Skeletal muscle cell (primary cell): ENCODE measurements around the gene CCND2.
"Not testable (repeated sequence)": the region's sequence is repeated elsewhere in the genome, so short reads cannot be mapped to it uniquely, and the experiment has no call there.

Source experiments
- DNase-seq: peaks from one replicate; pipeline ENCODE4 v3.0.0-alpha.2; 2010; ENCODE audit warnings: low read depth
- H3K4me3 ChIP-seq: 2 replicates; pipeline ENCODE4 v1.5.1; 2011; ENCODE audit warnings: low read depth, mild to moderate bottlenecking, control low read depth, low read length, moderate library complexity

Gene CCND2

DNA sequence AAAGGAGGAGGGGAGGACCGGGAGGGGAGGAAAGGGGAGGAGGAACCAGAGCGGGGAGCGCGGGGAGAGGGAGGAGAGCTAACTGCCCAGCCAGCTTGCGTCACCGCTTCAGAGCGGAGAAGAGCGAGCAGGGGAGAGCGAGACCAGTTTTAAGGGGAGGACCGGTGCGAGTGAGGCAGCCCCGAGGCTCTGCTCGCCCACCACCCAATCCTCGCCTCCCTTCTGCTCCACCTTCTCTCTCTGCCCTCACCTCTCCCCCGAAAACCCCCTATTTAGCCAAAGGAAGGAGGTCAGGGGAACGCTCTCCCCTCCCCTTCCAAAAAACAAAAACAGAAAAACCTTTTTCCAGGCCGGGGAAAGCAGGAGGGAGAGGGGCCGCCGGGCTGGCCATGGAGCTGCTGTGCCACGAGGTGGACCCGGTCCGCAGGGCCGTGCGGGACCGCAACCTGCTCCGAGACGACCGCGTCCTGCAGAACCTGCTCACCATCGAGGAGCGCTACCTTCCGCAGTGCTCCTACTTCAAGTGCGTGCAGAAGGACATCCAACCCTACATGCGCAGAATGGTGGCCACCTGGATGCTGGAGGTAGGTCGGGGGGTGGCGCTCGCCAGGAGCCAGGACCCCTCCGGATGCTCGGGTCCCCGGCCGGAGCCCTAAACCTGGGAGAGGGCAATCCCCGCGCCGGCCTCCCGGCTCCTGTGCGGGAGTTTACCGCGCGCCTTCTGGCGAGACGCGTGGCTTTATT is at the start of gene CCND2:
Gene CCND2 (plus strand): TSS at position 111 of the 744 bp plus-strand sequence. CDS start 279 bp downstream, at position 390.
- peak; percentile 87 for DNase-seq
- peak within 1 kb of the TSS; percentile 100 for H3K4me3 ChIP-seq

DNA sequence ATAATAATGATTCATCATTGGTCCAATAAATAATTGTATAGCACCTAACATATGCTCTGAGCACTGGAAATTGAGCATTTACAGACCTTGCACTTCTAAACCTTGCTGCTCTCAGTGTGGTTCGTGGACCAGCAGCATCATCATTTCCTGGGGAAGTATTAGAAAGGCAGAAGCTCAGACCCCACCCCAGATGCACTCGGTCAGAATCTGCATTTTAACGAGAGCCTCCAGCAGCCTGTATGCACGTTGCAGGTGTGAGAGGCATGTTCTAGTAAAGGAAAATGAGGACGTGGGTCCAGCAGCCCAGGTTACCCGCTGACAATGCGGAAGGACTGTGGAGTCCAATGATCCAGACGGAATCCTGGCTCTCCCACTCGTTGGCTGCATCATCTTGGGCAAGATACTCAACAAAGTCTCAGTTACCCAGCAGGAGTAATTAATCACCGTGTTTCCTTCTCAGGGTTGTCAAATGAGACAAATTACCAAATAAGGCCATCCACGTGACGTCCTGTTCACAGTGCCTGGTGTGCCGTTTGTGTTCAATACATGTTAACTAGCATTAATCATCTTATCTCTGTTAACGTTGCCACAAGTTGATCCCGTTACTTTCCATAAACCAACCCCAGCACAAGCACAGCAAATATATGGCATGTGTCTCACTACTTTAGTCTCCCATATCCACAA is 49.2 kb upstream of the CCND2 start:
- DNase-seq, result no peak
- H3K4me3 ChIP-seq, result no peak overlapping the region

DNA sequence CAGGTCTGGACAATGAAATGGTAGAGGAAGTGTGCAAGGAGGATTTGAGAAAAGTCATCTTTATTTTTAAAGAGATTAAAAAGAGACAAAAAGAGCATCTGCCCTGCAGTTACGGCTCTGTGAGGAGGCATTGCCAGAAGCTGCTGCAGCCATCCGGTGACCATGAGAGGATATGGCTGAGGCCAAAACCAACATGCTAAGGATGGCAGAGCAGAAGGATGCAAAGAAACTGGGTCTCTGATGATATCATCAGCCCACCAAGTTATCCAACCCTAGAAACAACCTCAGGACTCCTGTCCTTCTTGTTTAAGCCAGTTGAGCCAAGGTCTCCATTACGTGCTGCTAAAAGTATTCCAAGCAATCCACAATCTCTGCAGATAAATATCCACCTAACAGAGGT is 48.0 kb upstream of the CCND2 start:
- H3K4me3 ChIP-seq, result no peak overlapping the region
- no peak for DNase-seq

DNA sequence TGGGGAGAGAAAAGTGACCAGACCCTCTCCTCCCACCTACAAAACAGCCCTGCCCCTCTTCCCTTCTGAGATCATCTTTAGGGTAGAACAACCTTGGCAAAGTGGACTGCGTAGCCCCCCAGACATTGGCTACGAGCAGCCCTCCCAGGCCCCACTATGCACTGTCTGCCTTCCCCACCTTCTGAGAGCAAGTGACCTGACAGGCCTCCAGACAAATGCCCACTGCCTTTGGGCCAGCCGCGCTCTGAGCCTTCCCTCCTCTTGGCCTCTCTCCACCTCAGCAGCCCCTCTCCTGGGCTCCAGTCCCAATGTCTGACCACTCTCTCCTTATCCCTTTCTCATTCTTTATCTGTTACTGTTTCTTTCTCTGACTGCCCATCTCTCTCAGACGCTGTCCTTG is 46.5 kb upstream of the CCND2 start:
- no peak overlapping the region for H3K4me3 ChIP-seq
- DNase-seq, result no peak

DNA sequence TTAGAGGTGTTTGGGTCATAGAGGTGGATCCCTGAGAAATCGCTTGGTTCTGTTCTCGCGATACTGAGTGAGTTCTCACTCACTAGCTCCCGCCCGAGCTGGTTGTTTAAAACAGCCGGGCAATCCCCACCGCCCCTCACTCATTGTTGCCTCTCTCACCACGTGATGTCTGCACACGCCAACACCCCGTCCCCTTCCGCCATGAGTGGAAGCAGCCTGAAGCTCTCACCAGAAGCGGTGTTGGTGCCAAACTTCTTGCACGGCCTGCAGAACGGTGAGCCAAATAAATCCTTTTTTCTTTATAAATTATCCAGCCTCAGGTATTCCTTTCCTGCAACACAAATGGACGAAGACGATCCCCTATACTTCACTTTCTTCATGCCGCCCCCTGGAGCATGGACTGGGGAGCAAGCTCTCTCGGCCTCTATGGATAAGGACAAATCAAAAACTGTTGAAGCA is 45.4 kb upstream of the CCND2 start:
- H3K4me3 ChIP-seq, result no peak overlapping the region
- DNase-seq, result no peak

DNA sequence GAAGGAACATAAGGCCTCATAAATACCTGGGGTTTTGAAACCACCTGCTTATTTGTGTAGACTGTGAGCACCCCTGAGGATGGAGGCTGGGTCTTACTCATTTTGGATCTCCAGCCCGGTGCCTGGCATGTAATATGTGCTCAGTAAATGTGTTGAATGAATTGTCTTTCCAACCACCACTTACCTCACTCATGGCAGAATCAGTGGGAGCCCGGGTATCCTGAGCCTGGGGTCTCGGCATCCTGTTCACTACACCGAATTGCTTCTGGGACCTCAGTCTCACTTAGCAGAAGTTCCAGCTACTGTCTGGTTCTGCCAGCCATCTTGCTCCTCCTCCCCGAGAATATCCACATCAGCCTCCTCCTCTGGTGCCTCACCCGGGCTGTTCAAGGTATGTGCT is 43.0 kb upstream of the CCND2 start:
- H3K4me3 ChIP-seq, result no peak overlapping the region
- DNase-seq, result no peak

DNA sequence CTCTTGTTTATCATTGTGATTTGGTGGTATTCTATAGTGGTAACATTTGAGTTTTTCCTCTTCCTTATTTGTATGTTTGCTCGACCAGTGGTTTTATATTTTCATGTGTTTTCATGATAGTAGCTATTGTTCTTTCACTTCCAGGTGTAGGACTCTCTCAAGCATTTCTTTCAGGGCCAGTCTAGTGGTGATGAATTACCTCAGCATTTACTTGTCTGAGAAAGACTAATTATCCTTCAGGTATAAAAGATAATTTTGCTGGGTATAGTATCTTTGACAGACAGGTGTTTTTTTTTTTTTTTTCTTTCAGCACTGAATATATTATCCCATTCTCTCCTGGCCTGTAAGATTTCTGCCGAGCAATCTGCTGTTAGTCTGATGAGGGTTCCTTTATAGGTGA is 35.0 kb upstream of the CCND2 start:
- DNase-seq, result no peak
- no peak overlapping the region for H3K4me3 ChIP-seq

DNA sequence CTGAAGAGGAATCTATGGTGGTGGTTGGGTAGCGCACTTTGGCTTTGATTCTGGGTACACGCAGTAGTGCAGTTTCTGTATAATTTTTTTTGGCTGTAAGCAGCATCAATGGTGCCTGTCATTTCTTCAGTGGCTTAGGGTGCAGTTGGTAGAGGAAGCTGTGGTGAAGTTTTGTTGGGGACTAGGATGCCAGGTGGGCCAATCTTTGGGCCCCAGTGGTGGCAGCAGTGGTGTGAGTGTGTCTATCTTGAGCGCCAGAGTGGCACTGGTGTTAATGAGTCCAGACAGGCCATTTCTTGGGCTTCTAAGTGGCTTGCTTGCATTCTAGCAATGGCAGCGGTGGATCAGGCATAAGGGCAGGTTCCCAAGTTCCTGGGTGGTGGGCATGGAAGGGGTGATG is 33.8 kb upstream of the CCND2 start:
- H3K4me3 ChIP-seq, result no peak overlapping the region
- DNase-seq, result no peak

DNA sequence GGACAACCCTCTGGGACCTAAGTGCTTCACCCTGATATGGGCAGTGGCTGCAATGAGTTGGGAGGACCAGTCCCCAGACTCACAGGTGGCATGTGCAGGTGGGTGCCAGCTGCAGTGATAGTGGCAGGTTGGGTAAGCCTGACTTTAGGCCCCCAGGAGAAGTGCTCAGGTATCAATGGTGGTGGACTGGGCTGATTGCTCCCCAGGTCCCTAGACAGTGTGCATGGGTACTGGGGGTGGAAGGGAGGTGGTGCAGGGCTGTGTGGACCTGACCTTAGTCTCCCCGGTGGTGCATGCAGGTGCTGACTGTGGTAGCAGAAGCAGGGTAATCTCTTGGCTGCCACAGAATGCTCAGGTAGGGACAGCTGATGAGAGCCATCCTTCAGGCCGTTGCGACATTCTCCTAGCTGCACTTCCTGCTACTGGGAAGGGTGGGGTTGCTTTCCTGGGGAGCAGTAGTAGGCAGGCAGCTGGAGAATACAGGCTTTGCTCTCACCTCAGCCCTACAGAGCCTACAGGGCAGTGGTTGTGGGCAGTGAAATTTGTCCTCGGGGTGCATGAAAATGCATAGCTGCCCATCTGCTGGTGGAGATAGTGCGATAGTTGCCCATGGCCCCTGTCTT is 33.3 kb upstream of the CCND2 start:
- H3K4me3 ChIP-seq, result no peak overlapping the region
- DNase-seq, result no peak

DNA sequence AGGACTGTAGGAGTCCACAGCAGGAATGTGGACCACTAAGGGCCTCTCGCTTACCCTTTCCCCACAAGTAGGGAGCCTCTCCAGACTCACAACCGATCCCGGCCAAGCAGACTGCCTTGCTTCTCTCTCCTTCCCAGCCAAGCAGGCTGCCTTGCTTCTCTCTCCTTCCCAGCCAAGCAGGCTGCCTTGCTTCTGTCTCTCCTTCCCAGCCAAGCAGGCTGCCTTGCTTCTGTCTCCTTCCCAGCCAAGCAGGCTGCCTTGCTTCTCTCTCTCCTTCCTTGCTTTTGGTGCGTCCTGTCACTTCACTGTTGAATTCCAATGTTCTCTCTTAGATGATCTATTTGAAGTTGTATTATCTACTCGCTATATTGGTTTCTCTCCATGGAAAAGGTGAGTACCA is 32.6 kb upstream of the CCND2 start:
- H3K4me3 ChIP-seq, result no peak overlapping the region
- no peak for DNase-seq

DNA sequence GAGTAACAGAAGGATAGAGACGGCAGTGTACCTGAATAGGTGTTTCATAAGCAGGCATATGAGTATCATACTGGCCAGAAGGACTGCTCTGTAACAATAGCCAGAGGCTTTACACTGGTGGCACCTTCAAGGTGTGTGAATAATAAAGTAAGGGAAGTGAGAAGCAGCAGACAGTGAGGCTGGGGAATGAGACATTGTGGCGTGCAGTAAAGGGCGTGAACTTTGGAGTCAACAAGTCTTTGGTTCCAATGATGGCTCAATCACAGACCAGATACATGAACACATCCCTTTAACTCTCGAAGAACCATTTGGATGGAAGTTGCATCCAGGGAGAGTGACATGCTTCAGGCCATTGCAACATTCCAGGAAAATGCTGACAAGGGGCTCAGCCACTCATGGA is 32.0 kb upstream of the CCND2 start:
- H3K4me3 ChIP-seq, result no peak overlapping the region
- DNase-seq, result no peak

DNA sequence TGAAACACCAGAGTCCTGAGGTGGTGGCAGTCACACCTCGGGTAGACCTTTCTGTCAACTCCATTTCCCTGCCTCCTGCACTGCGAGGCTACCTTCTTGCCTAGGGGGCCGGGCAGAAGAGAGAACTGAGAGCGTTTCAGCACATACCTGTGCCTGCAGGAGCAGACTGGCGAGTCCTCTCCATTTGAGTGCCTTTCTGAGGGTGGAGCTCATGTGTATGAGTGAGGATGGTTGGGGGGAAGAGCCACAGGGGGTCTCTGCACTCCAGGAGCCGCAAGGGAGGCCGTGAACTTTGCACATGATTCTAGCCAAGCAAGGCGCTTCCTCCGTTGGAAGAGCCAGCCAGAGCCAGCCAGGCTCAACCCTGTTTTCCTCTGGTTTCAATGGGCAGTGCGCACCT is 31.0 kb upstream of the CCND2 start:
- H3K4me3 ChIP-seq, result no peak overlapping the region
- DNase-seq, result no peak

DNA sequence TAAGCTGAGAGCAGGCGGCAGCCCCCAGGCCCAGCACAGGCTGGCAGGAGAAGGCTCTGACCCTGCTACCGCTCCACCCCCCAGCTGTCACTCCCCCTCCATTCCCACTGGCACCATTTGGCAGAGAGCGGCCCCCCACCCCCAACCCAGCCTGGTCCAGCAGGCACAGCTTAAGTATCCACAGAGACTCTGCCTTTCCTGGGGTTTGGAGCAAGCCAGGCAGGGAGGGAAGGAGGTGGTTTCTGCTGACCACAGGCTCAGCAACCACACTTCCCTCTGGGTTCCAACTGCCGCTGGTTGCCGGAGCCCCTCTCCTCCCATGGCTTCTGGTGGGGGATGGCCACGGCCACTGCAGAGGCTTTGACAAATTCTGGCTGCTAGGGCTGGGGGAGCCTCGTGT is 30.5 kb upstream of the CCND2 start:
- no peak for DNase-seq
- H3K4me3 ChIP-seq, result no peak overlapping the region

DNA sequence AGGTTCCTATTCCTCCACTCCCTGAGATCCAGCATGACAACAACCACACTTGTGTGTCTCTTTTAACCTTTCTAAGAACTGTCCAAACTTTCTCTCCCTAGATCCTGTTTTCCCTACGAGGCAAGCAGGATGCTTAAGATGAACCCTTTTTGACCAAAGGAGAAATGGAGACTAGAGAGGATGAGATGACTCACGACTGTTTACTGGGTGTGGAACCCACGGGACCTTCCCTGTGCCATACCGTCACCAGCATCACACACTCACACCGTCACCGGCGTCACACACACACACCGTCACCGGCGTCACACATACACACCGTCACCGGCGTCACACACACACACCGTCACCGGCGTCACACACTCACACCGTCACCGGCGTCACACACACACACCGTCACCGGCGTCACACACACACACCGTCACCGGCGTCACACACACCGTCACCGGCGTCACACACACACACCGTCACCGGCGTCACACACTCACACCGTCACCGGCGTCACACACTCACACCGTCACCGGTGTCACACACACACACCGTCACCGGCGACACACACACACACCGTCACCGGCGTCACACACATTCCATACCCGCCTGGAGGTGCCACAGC is 30.0 kb upstream of the CCND2 start:
- not testable (repeated sequence) for DNase-seq, H3K4me3 ChIP-seq

DNA sequence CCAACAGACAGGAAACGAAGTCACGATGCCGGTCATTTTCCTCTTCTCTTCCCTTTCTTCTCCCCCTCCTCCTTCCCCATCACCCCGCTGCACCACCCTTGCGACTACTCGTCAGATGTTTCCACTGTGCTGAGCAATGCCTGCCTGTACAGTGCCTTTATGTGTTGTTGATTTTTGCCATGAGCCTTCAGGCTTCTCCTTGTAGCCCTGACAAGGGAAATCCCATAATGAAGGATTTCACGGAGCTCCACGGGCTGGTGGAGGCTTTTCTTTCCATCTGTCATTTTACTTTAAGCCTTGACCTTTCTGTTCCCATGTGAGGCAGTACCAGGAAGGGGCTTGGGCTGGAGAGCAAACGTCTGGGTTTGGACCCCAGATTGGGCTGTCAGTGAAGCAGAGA is 28.7 kb upstream of the CCND2 start:
- DNase-seq, result no peak

DNA sequence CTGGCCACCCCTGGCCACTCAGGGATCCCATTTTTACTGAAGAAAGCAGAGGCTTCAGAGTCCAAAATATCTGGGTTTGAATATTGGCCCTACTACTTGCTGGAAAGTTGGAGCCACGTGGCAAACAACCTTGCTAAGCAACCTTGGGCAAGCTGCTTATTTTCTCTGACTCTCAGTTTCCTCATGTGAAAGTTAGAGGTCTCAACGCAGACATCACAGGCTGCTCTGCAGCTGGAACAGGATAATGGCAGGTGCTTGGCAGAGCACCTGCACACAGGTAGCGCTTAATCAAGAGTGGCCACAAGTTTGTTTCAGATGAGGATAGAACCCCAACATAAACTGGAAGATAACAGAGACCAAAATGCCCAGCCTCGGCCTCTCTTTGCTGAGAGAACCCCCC is 28.1 kb upstream of the CCND2 start:
- DNase-seq, result no peak

More for the DNA sequence above, 28.7 kb upstream of the CCND2 start:
- no peak overlapping the region for H3K4me3 ChIP-seq

DNA sequence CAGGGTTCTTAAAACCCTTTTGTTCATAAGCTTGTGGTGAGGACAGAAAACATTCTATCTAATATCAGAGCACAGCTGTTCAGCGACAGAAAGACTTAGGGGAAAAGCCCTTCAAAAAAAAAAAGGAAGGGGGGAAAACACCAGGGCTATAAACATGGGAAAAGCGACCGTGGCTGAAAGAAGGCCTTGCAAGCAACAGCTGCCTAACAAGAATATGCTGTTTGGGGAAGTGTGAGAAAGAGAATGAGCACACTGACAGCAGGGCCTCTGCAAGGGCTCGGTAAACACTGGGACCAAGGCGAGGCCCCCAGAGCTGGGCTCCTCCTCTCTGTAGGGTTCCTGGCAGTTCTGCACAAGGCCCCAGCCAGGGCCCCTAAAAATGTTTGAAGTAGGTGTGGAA is 27.4 kb upstream of the CCND2 start:
- DNase-seq, result no peak
- H3K4me3 ChIP-seq, result no peak overlapping the region

More for the DNA sequence above, 28.1 kb upstream of the CCND2 start:
- H3K4me3 ChIP-seq, result no peak overlapping the region

DNA sequence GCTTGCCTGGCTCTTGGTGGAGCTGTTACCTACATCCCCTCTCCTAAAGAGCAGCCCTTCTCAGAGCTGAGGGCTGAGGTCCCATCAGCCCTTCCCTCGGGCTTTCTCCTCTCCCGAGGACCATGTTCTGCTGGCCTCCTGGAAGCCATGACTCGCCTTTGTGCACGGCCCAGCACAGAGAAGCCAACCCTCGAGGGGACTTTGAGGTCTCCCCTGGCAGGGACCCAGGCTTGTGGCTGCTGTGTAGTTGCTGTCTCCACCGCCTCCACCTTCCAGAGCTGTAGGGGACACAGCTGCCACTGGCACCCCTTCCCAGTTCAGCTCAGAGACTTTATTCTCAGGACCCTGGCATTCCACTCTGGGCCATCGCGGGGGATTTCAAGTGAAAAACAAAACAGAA is 22.9 kb upstream of the CCND2 start:
- no peak for DNase-seq
- no peak overlapping the region for H3K4me3 ChIP-seq

DNA sequence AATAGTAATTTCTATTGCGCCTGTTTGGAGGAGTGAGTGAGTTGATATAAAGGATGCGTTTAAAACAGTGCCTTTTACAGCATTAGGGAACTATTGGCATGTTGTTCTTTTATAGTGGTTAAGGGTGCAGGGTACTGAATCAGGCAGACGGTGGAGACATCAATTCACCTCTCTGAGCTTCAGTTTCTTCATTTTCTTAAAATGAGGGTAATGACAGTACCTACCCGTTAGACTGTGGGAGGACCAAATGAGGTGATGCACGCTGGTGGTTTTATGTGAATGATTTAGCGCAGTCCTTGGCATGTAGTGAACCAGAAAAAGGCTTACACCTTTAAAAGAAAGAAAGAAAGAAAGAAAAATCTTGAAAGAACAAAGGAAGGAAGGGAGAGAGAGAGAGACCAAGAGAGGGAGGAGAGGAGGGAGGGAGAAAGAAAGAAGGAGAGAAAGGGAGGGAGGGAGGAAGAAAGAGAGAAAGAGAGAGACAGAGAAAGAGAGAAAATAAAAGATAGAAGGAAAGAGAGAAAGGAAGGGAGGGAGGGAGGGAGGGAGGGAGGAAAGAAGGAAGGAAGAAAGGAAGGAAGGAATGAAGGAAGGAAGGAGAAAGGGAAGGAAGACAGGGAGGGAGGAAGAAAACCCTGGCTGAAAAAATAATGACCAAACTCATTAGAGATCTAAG is 22.2 kb upstream of the CCND2 start:
- DNase-seq, result no peak
- H3K4me3 ChIP-seq, result no peak overlapping the region

DNA sequence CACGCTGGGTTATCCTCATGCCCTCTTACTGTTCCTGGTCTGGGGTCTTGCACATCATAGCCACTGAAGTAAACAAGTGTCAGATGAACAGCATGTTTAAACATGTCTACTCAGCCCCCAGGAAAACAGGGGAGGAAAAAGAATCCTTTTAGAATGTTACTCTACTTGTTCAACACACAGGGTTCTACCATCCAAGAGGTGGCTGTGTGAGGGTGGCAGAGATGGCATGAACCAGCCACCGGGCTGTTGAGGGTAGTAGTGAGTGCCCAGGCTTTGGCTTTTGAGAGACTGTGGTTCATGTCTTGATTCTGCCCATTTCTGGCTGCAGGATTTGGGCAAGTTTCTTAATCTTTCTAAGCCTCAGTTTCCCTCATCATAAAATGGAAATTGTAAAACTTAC is 21.6 kb upstream of the CCND2 start:
- no peak overlapping the region for H3K4me3 ChIP-seq
- no peak for DNase-seq
